Measurements from ENCODE around the gene SUN1. TPM values are rescaled to one million over a fixed set of nuclear protein-coding genes. Genes with fewer than 3 reads are reported as not detected.

The SUN1 gene
- polyA plus RNA-seq, 3 donors, result 44.2 to 154 (median 51.5) TPM

- Histone ChIP-seq H3K79me2 (ENCODE audit: insufficient read depth, low read length) (peaks cover 11% of the 10 kb centered on the region), H2AFZ (ENCODE audit: insufficient read depth, low read depth, low read length, poor library complexity, severe bottlenecking) (no peak overlapping the region), H3K27me3 (ENCODE audit: control insufficient read depth in 2 of 2, insufficient read depth in 2 of 2, low read length in 2 of 2) (no peaks in the 10 kb centered on the region), H4K20me1 (ENCODE audit: insufficient read depth, low read length) (peaks cover 99% of the 10 kb centered on the region), H3K9ac (ENCODE audit: insufficient read depth, low read length, poor library complexity, severe bottlenecking) (no peak overlapping the region), H3K36me3 (replicated peaks in 1 of 2; ENCODE audit: control insufficient read depth in 1 of 2, insufficient read depth in 2 of 2, low read length in 2 of 2) (peaks cover 79 to 86% of the 10 kb centered on the region in 2 donors), H3K9me3 (replicated peaks in 1 of 2; ENCODE audit: control insufficient read depth in 1 of 2, insufficient read depth in 1 of 2, low read length in 2 of 2) (no peaks in the 10 kb centered on the region), H3K4me1 (ENCODE audit: control insufficient read depth in 1 of 2, insufficient read depth in 2 of 2, low read length in 2 of 2) (peaks cover 9 to 12% of the 10 kb centered on the region in 2 donors), H3K27ac (ENCODE audit: low read depth in 1 of 2, low read length in 2 of 2) (peak overlapping the region in 1 of 2 donors; percentile 14), H3K4me3 (replicated peaks in 1 of 3; ENCODE audit: low read depth in 2 of 3, low read length in 3 of 3) (no peak overlapping the region), H3K4me2 (replicated peaks; ENCODE audit: extremely low read depth, low read length, poor library complexity, severe bottlenecking) (no peak overlapping the region)
- TF ChIP-seq CTCF (IDR thresholded peaks at IDR 0.05), result no peak
- H3K36me3 Mint-ChIP-seq, result peaks cover 47 to 78% of the 10 kb centered on the region in 2 donors
- H3K27me3 Mint-ChIP-seq (ENCODE audit: low read depth in 3 of 3), result peaks cover 0 to 5% (median 0%) of the 10 kb centered on the region in 3 donors
- WGBS (ENCODE audit: insufficient coverage), result 83% methylated on average over 23 of the region's 27 CpGs
- intact Hi-C loops (cut with micrococcal nuclease), result no loop called here
- peaks cover 12% of the 10 kb centered on the region for H3K4me1 Mint-ChIP-seq
- H3K27ac Mint-ChIP-seq, result no peak overlapping the region
- no peak for DNase-seq
- no peak overlapping the region for H3K4me3 Mint-ChIP-seq
- H3K9me3 Mint-ChIP-seq, result peaks cover 0 to 4% (median 0%) of the 10 kb centered on the region in 7 donors
These were observed 65.6 kb downstream of the SUN1 start for GRCh38 chr7:897771-898376.

GRCh38 chr7:898460-898854 is 66.2 kb downstream of the SUN1 start:
- Mint-ChIP-seq H3K9me3 (peaks cover 0 to 4% (median 0%) of the 10 kb centered on the region in 7 donors), H3K27ac (no peak overlapping the region), H3K27me3 (ENCODE audit: low read depth in 3 of 3) (peaks cover 0 to 2% (median 0%) of the 10 kb centered on the region in 3 donors), H3K4me3 (no peak overlapping the region), H3K4me1 (peaks cover 16% of the 10 kb centered on the region), H3K36me3 (peaks cover 47 to 78% of the 10 kb centered on the region in 2 donors)
- TF ChIP-seq CTCF (IDR thresholded peaks at IDR 0.05), result no peak
- 92% methylated on average over 18 of the region's 18 CpGs for WGBS (ENCODE audit: insufficient coverage)
- Histone ChIP-seq H3K4me1 (ENCODE audit: control insufficient read depth in 1 of 2, insufficient read depth in 2 of 2, low read length in 2 of 2) (peaks cover 9 to 12% of the 10 kb centered on the region in 2 donors), H3K79me2 (ENCODE audit: insufficient read depth, low read length) (peaks cover 7% of the 10 kb centered on the region), H3K9me3 (replicated peaks in 1 of 2; ENCODE audit: control insufficient read depth in 1 of 2, insufficient read depth in 1 of 2, low read length in 2 of 2) (no peaks in the 10 kb centered on the region), H3K9ac (ENCODE audit: insufficient read depth, low read length, poor library complexity, severe bottlenecking) (no peak overlapping the region), H3K27ac (ENCODE audit: low read depth in 1 of 2, low read length in 2 of 2) (no peak overlapping the region), H3K4me3 (replicated peaks in 1 of 3; ENCODE audit: low read depth in 2 of 3, low read length in 3 of 3) (no peak overlapping the region), H3K36me3 (replicated peaks in 1 of 2; ENCODE audit: control insufficient read depth in 1 of 2, insufficient read depth in 2 of 2, low read length in 2 of 2) (peaks cover 78 to 86% of the 10 kb centered on the region in 2 donors), H3K27me3 (ENCODE audit: control insufficient read depth in 2 of 2, insufficient read depth in 2 of 2, low read length in 2 of 2) (no peaks in the 10 kb centered on the region), H2AFZ (ENCODE audit: insufficient read depth, low read depth, low read length, poor library complexity, severe bottlenecking) (no peak overlapping the region), H4K20me1 (ENCODE audit: insufficient read depth, low read length) (peaks cover 99% of the 10 kb centered on the region), H3K4me2 (replicated peaks; ENCODE audit: extremely low read depth, low read length, poor library complexity, severe bottlenecking) (no peak overlapping the region)
- no peak for DNase-seq
- intact Hi-C loops (cut with micrococcal nuclease), result no loop called here
